ENCODE data around the gene HECTD4. TPM values are rescaled to one million over a fixed set of nuclear protein-coding genes. Genes with fewer than 3 reads are reported as not detected.

Gene HECTD4
- total and polyA plus RNA-seq, 2 donors (not counting 1 experiment from before 2014, with no cell fraction given), result 46.4 to 92.2 TPM

DNA sequence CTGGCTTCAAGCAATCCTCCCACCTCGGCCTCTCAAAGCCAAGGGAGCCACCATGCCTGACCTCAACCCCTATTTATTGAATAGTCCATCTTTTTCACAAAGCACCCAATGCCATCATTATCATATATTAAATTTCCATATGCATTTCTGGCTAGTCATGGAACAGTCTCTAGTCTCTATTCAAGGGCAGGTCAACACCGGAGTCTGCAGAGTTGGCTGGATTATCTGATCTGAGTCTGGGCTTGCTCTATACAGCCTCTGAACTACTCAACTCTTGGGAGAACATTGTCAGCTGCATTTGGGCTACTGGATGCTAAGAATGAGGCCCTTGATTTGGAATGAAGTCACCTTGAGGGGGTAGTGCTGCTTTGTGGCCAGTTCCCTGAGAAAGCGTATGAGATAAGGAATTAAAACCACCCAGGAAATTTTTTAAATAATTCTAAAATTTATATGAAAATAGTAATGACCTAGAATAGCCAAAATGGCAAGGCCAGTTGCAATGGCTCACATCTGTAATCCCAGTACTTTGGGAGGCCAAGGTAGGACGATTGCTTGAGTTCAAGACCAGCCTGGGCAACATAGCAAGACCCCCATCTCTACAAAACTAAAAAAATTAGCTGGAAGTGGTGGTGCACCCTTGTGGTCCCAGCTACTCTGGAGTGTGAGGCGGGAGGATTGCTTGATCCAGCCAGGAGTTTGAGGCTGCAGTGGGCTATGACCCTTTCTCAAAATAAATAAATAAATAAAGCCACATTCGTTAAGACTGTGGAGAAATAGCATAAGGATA, 266.8 kb downstream of the HECTD4 start:
- H3K4me3 Mint-ChIP-seq, result no peak overlapping the region
- H3K4me1 Mint-ChIP-seq, result peaks cover 4% of the 10 kb centered on the region
- Histone ChIP-seq H3K9ac (ENCODE audit: low read length) (no peak overlapping the region), H3K27ac (ENCODE audit: low read length in 2 of 2) (no peak overlapping the region), H3K27me3 (replicated peaks in 1 of 4; ENCODE audit: control extremely low read depth in 1 of 4, control insufficient read depth in 3 of 4, insufficient read depth in 4 of 4, low read length in 3 of 4) (no peaks in the 10 kb centered on the region), H3K4me1 (ENCODE audit: control insufficient read depth in 2 of 2, insufficient read depth in 2 of 2, low read length in 2 of 2) (peaks cover 4 to 6% of the 10 kb centered on the region in 2 donors), H2AFZ (ENCODE audit: insufficient read depth, low read depth, low read length, poor library complexity, severe bottlenecking) (no peak overlapping the region), H3K79me2 (ENCODE audit: control insufficient read depth, insufficient read depth, low read length) (no peaks in the 10 kb centered on the region), H3K36me3 (replicated peaks in 1 of 2; ENCODE audit: control extremely low read depth in 1 of 2, control insufficient read depth in 1 of 2, extremely low read depth in 1 of 2, insufficient read depth in 2 of 2, low read length in 1 of 2) (no peaks in the 10 kb centered on the region), H3K4me2 (replicated peaks; ENCODE audit: low read depth, low read length, poor library complexity, severe bottlenecking) (no peak overlapping the region), H3K4me3 (ENCODE audit: control extremely low read depth in 1 of 5, extremely low read depth in 1 of 5, insufficient read depth in 1 of 5, low read depth in 2 of 5, low read length in 4 of 5) (no peak overlapping the region), H4K20me1 (ENCODE audit: control insufficient read depth, insufficient read depth, low read length, poor library complexity, severe bottlenecking) (no peaks in the 10 kb centered on the region), H3K9me3 (ENCODE audit: control extremely low read depth in 1 of 3, control insufficient read depth in 2 of 3, insufficient read depth in 1 of 3, low read length in 2 of 3) (no peaks in the 10 kb centered on the region)
- no peak for ATAC-seq (ENCODE audit: low read depth)
- POLR2A ChIA-PET, result no interaction called here
- DNase-seq, result no peak
- 100% methylated on average over 1 of the region's 6 CpGs for WGBS (ENCODE audit: insufficient coverage)
- no peak overlapping the region for H3K27ac Mint-ChIP-seq
- CTCF ChIA-PET, result no interaction called here
- intact Hi-C loops (cut with micrococcal nuclease), result no loop called here
- TF ChIP-seq, protein P1, sequence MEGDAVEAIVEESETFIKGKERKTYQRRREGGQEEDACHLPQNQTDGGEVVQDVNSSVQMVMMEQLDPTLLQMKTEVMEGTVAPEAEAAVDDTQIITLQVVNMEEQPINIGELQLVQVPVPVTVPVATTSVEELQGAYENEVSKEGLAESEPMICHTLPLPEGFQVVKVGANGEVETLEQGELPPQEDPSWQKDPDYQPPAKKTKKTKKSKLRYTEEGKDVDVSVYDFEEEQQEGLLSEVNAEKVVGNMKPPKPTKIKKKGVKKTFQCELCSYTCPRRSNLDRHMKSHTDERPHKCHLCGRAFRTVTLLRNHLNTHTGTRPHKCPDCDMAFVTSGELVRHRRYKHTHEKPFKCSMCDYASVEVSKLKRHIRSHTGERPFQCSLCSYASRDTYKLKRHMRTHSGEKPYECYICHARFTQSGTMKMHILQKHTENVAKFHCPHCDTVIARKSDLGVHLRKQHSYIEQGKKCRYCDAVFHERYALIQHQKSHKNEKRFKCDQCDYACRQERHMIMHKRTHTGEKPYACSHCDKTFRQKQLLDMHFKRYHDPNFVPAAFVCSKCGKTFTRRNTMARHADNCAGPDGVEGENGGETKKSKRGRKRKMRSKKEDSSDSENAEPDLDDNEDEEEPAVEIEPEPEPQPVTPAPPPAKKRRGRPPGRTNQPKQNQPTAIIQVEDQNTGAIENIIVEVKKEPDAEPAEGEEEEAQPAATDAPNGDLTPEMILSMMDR (IDR thresholded peaks at IDR 0.05), result no peak
- no peak for TF ChIP-seq EZH2 (IDR thresholded peaks at IDR 0.05; ENCODE audit: borderline replicate concordance, insufficient read depth, low read depth, low read length, poor library complexity, severe bottlenecking)
- H3K9me3 Mint-ChIP-seq (ENCODE audit: insufficient read depth), result no peaks in the 10 kb centered on the region
- H3K27me3 Mint-ChIP-seq, result no peaks in the 10 kb centered on the region

DNA sequence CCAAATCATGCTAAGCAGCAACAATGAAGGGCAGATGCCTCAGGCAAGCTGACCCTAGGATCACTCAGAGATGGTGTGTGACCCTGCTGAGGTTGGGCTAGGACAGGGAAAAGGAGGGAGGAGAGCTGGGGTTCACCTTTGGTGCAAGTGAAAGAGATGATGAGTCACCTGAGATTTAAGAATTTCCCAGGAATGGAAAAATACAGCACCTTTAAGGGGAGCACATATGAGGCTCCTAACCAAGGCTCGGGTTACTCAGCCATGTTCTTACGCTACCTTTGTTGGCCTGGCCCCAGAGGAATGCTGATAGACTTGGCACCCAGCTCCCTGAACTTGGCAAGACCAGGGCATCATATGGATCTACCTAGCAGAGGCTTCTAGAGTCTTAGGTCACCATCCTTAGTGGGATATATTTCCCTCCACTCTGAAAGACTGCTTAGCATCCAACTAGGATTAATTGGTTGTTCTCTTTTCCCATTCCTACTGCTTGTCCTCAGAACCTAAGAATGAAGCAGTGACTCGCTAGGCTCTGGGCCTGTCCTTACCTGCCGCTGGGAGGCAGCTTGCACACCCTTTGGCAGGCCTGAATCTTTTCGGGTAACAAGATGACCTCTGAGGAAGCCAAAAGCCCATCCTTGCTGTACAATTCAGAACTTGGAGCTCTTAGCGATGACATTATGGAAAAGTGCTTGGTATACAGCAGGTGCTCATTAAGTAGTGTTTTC, 269.7 kb downstream of the HECTD4 start:
- Histone ChIP-seq H3K4me1 (ENCODE audit: control insufficient read depth in 2 of 2, insufficient read depth in 2 of 2, low read length in 2 of 2) (peaks cover 6 to 17% of the 10 kb centered on the region in 2 donors), H3K4me3 (ENCODE audit: control extremely low read depth in 1 of 5, extremely low read depth in 1 of 5, insufficient read depth in 1 of 5, low read depth in 2 of 5, low read length in 4 of 5) (no peak overlapping the region), H3K9me3 (ENCODE audit: control extremely low read depth in 1 of 3, control insufficient read depth in 2 of 3, insufficient read depth in 1 of 3, low read length in 2 of 3) (no peaks in the 10 kb centered on the region), H4K20me1 (ENCODE audit: control insufficient read depth, insufficient read depth, low read length, poor library complexity, severe bottlenecking) (peaks cover 7% of the 10 kb centered on the region), H3K79me2 (ENCODE audit: control insufficient read depth, insufficient read depth, low read length) (peaks cover 16% of the 10 kb centered on the region), H2AFZ (ENCODE audit: insufficient read depth, low read depth, low read length, poor library complexity, severe bottlenecking) (no peak overlapping the region), H3K9ac (ENCODE audit: low read length) (no peak overlapping the region), H3K27ac (ENCODE audit: low read length in 2 of 2) (no peak overlapping the region), H3K4me2 (replicated peaks; ENCODE audit: low read depth, low read length, poor library complexity, severe bottlenecking) (no peak overlapping the region), H3K36me3 (replicated peaks in 1 of 2; ENCODE audit: control extremely low read depth in 1 of 2, control insufficient read depth in 1 of 2, extremely low read depth in 1 of 2, insufficient read depth in 2 of 2, low read length in 1 of 2) (no peaks in the 10 kb centered on the region), H3K27me3 (replicated peaks in 1 of 4; ENCODE audit: control extremely low read depth in 1 of 4, control insufficient read depth in 3 of 4, insufficient read depth in 4 of 4, low read length in 3 of 4) (no peaks in the 10 kb centered on the region)
- CTCF ChIA-PET, result no interaction called here
- H3K9me3 Mint-ChIP-seq (ENCODE audit: insufficient read depth), result no peaks in the 10 kb centered on the region
- WGBS (ENCODE audit: insufficient coverage), result 91% methylated on average over 5 of the region's 6 CpGs
- H3K27ac Mint-ChIP-seq, result no peak overlapping the region
- H3K27me3 Mint-ChIP-seq, result no peaks in the 10 kb centered on the region
- DNase-seq (no peak), ATAC-seq (ENCODE audit: low read depth) (no peak)
- H3K4me1 Mint-ChIP-seq, result peaks cover 16% of the 10 kb centered on the region
- TF ChIP-seq EZH2 (IDR thresholded peaks at IDR 0.05; ENCODE audit: borderline replicate concordance, insufficient read depth, low read depth, low read length, poor library complexity, severe bottlenecking), result no peak
- TF ChIP-seq, protein P1 (IDR thresholded peaks at IDR 0.05), result no peak
- POLR2A ChIA-PET, result interaction anchor here (0.5 kb wide), 1 partner anchor 348 kb away, joined by 3 read pairs; no protein-coding TSS in a partner anchor
- intact Hi-C loops (cut with micrococcal nuclease), result loop anchor here (5.0 kb wide), 1 partner anchor 35 kb away; no protein-coding TSS in a partner anchor
- H3K4me3 Mint-ChIP-seq, result no peak overlapping the region

All from B cell (primary cell).